Fibroblast of lung (primary cell): Measurements from ENCODE around the gene ERCC6L2.

ENCODE experiments used
- CTCF ChIP-seq, 2 donors: IDR thresholded peaks in 1 of 2; conservative IDR thresholded peaks in 1 of 2; 1 replicate in 1 of 2; 2 replicates in 1 of 2; pipeline ENCODE4 v1.5.1; 2011 to 2012; ENCODE audit warnings: low read length in 2 of 2, control low read depth in 1 of 2, inconsistent platforms in 1 of 2, low read depth in 1 of 2, mild to moderate bottlenecking in 1 of 2
- EZH2 ChIP-seq: IDR thresholded peaks from 2 replicates; pipeline ENCODE4 v1.5.1; 2012; ENCODE audit warnings: low read length, control low read depth, mild to moderate bottlenecking; ENCODE audit errors: missing control alignments

GRCh38 chr9:96004379-96004778, 128.9 kb downstream of the ERCC6L2 start:
- TF ChIP-seq CTCF (conservative IDR thresholded peaks at IDR 0.05 in 1 of 2, IDR thresholded peaks at IDR 0.05 in 1 of 2; ENCODE audit: low read depth in 1 of 2, low read length in 2 of 2) (no peak), EZH2 (no peak)
